HG02571 (cell line): Measurements from ENCODE around the gene PELI1.
"Not testable (repeated sequence)": the region's sequence is repeated elsewhere in the genome, so short reads cannot be mapped to it uniquely, and the experiment has no call there.

Source experiments
- ATAC-seq: cut with Tn5 transposase; IDR thresholded peaks from one replicate; pipeline ENCODE4 v1.9.1; 2021; ENCODE audit warnings: mild to moderate bottlenecking, moderate library complexity; ENCODE audit not compliant: unreplicated experiment

Gene PELI1

GRCh38 chr2:64124571-64124970 is 19.6 kb downstream of the PELI1 start:
- ATAC-seq: no peak

GRCh38 chr2:64124168-64124567 is 20.1 kb downstream of the PELI1 start:
- ATAC-seq: no peak

GRCh38 chr2:64123740-64124139 is 20.5 kb downstream of the PELI1 start:
- ATAC-seq: no peak

- no peak for ATAC-seq
Measured at GRCh38 chr2:64122358-64122757, 21.9 kb downstream of the PELI1 start.

- ATAC-seq: no peak
Measured at GRCh38 chr2:64120928-64121327, 23.3 kb downstream of the PELI1 start.

- ATAC-seq: no peak
Measured at GRCh38 chr2:64120008-64120407, 24.2 kb downstream of the PELI1 start.

- no peak for ATAC-seq
Measured at GRCh38 chr2:64119369-64119768, 24.9 kb downstream of the PELI1 start.

GRCh38 chr2:64115808-64116598 is 28.2 kb downstream of the PELI1 start:
- no peak for ATAC-seq

- ATAC-seq: peak; percentile 22
Measured at GRCh38 chr2:64114912-64115277, 29.3 kb downstream of the PELI1 start.

GRCh38 chr2:64114063-64114911 is 29.9 kb downstream of the PELI1 start:
- peak; percentile 60 for ATAC-seq

GRCh38 chr2:64112016-64112415 is 32.2 kb downstream of the PELI1 start:
- no peak for ATAC-seq

GRCh38 chr2:64111426-64111825 is 32.8 kb downstream of the PELI1 start:
- no peak for ATAC-seq

GRCh38 chr2:64108666-64109241 is 35.5 kb downstream of the PELI1 start:
- ATAC-seq: no peak

GRCh38 chr2:64106481-64106880 is 37.7 kb downstream of the PELI1 start:
- no peak for ATAC-seq

- no peak for ATAC-seq
Measured at GRCh38 chr2:64105670-64106461, 38.4 kb downstream of the PELI1 start.

- ATAC-seq: no peak
Measured at GRCh38 chr2:64104933-64105332, 39.3 kb downstream of the PELI1 start.

- ATAC-seq: not testable (repeated sequence)
Measured at GRCh38 chr2:64102736-64103135, 41.5 kb downstream of the PELI1 start.

- no peak for ATAC-seq
Measured at GRCh38 chr2:64101141-64101591, 43.1 kb downstream of the PELI1 start.

- ATAC-seq: not testable (repeated sequence)
Measured at GRCh38 chr2:64100584-64100983, 43.6 kb downstream of the PELI1 start.

- ATAC-seq: no peak
Measured at GRCh38 chr2:64094663-64095382, 49.4 kb downstream of the PELI1 start.
